Lower leg skin (tissue), 4 donors: ENCODE measurements around the gene FBXO44. TPM values are rescaled to one million over a fixed set of nuclear protein-coding genes. Genes with fewer than 3 reads are reported as not detected.

Experiments used
- DNase-seq, 2 donors: peaks; one replicate each; pipeline ENCODE4 v3.0.0-alpha.2; 2019; ENCODE audit warnings: low spot score in 2 of 2
- H3K4me3 ChIP-seq: fragments of 200-600 bp; sonication (generic); 2 replicates; pipeline ENCODE4 v1.5.1; 2017; ENCODE audit warnings: mild to moderate bottlenecking, low read depth; ENCODE audit not compliant: poor library complexity, severe bottlenecking
- POLR2A ChIP-seq, 2 donors: fragments of 450-650 bp; IDR thresholded peaks; one replicate each; pipeline ENCODE4 v1.6.1; 2016 to 2017; ENCODE audit warnings: antibody characterized with exemption in 2 of 2, mild to moderate bottlenecking in 1 of 2, moderate library complexity in 1 of 2
- WGBS, 2 donors: methylation state at CpG; one replicate each; pipeline ENCODE4 v1.1.5; 2018; 5-methylcytosine and 5-hydroxymethylcytosine counted together
- intact Hi-C: fragments of 100-400 bp; cut with DNase I; formaldehyde crosslinking; loops from one replicate; pipeline ENCODE4 v1.15.0; 2023; ENCODE audit warnings: low total_unique reads
- total RNA-seq, 4 donors: library from RNA; depleted of rRNA; stranded (reverse); fragments of >200 nt; gene quantifications; one replicate each; pipeline ENCODE4 v1.1.0, GENCODE V29; 2016
- TF ChIP-seq, protein P1 (sequence below), 3 donors: fragments of 450-650 bp; IDR thresholded peaks; one replicate each; pipeline ENCODE4 v1.5.1; 2016; ENCODE audit warnings: antibody characterized with exemption in 3 of 3, mild to moderate bottlenecking in 3 of 3, moderate library complexity in 2 of 3

Gene FBXO44
- total RNA-seq, 4 donors from 2014 or later, result 25.0 to 32.3 (median 27.0) TPM

DNA sequence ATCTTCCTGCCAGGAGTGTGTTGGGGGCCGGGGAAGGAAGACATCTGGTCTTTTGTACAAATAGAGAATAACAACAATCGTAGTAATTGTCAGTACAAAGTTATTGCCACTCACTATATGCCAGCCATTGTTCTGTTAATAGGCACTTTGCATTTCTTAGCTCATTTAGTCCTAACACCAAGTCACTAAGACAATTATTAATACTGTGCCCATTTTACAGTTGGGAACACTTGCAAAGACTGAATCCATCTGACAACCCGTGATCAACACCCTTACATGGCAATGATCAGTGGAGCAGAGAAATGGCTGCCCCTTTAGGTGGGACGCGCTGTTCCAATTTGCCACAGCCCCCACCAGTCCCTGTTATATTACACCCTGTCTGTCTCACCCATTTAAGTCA, 33.8 kb upstream of the FBXO44 start:
- DNase-seq, result no peak
- 75 to 84% methylated on average over 5 of the region's 5 CpGs for WGBS, 2 donors
- TF ChIP-seq POLR2A (IDR thresholded peaks at IDR 0.05), result no peak
- TF ChIP-seq, protein P1, sequence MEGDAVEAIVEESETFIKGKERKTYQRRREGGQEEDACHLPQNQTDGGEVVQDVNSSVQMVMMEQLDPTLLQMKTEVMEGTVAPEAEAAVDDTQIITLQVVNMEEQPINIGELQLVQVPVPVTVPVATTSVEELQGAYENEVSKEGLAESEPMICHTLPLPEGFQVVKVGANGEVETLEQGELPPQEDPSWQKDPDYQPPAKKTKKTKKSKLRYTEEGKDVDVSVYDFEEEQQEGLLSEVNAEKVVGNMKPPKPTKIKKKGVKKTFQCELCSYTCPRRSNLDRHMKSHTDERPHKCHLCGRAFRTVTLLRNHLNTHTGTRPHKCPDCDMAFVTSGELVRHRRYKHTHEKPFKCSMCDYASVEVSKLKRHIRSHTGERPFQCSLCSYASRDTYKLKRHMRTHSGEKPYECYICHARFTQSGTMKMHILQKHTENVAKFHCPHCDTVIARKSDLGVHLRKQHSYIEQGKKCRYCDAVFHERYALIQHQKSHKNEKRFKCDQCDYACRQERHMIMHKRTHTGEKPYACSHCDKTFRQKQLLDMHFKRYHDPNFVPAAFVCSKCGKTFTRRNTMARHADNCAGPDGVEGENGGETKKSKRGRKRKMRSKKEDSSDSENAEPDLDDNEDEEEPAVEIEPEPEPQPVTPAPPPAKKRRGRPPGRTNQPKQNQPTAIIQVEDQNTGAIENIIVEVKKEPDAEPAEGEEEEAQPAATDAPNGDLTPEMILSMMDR (IDR thresholded peaks at IDR 0.05), result no peak
- intact Hi-C loops, result no loop called here
- no peak overlapping the region for H3K4me3 ChIP-seq

DNA sequence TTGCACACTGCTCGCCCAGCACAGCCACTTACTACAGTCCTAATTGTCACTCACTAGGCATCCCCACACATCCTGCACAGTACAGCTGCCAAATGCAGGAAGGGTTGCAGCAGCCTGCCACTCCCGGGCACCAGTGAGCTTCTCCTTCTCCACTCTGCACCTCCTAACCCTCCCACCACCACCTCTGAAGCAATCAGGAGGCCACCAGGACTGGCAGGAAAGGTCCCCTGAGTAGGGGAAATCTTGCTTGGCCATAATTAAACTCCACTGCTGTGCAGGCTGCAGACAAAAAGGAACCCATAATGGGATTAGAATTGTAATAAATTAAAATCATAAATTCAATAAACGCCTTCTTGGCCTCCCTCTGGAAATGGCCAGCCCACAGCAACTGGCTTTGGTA, 32.3 kb upstream of the FBXO44 start:
- WGBS, 2 donors, result 45% methylated on average over 3 of the region's 3 CpGs

DNA sequence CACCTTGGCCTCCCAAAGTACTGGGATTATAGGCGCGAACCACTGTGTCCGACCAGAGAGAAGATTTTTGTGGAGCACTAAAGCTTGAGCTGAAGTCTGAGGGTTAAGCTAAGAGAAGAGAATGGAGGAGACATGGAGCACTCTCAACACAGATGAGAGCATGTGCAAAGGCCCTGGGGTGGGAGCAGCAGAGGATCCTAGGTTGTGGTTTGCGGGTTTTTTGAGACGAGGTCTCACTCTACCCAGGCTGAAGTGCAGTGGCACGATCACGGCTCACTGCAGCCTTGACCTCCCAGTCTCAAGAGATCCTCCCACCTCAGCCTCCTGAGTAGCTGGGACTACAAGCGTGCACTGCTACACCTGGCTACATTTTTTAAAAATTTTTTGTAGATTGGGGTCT, 31.0 kb upstream of the FBXO44 start:
- intact Hi-C loops, result no loop called here
- no peak for DNase-seq
- no peak for TF ChIP-seq POLR2A (IDR thresholded peaks at IDR 0.05)
- TF ChIP-seq, protein P1 (IDR thresholded peaks at IDR 0.05), result no peak
- WGBS, 2 donors, result 82 to 87% methylated on average over 8 of the region's 8 CpGs
- no peak overlapping the region for H3K4me3 ChIP-seq

More for the DNA sequence above, 32.3 kb upstream of the FBXO44 start:
- no peak overlapping the region for H3K4me3 ChIP-seq
- intact Hi-C loops, result no loop called here
- TF ChIP-seq POLR2A (IDR thresholded peaks at IDR 0.05), result no peak
- TF ChIP-seq, protein P1 (IDR thresholded peaks at IDR 0.05), result no peak
- DNase-seq, result no peak

DNA sequence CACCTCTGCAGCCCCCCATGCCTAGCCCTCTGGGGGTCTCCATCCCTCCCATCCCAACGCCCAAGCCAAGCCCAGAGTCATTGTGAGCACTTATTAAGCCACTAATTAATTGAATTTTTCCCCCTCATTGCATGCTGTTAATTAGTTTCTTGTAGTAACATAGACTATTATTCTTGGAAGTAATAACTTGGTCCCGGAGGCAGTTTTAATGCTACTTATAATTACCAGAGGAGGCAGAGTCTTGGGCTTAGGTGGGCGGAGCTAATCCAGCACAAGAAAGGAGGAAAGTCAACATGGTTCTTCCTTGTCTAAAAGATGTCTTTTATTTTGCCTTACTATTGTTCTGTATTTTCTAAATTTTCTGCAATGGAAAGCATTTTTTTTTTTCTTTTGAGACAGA, 28.1 kb upstream of the FBXO44 start:
- H3K4me3 ChIP-seq, result no peak overlapping the region
- no peak for TF ChIP-seq POLR2A (IDR thresholded peaks at IDR 0.05)
- TF ChIP-seq, protein P1 (IDR thresholded peaks at IDR 0.05), result no peak
- intact Hi-C loops, result no loop called here
- WGBS, 2 donors, result 45 to 53% methylated on average over 3 of the region's 3 CpGs
- no peak for DNase-seq

DNA sequence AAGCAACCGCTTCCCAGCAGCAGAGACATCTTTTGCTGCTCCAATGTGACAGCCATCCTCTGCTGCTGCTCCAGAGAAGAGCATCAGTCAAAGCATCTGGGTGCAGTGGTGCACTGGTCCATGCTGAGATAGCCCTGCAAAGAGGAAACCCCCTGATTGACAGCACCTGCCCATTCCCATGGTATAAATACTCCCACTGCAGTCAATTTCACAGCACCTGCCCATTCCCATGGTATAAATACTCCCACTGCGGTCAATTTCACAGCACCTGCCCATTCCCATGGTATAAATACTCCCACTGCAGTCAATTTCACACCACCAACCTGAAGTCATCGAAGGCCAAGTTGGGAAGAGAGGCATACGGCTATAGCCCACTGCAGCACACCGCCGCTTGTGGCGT, 25.9 kb upstream of the FBXO44 start:
- intact Hi-C loops, result no loop called here

More for the DNA sequence above, 25.9 kb upstream of the FBXO44 start:
- TF ChIP-seq, protein P1 (IDR thresholded peaks at IDR 0.05), result no peak
- no peak for TF ChIP-seq POLR2A (IDR thresholded peaks at IDR 0.05)
- DNase-seq, result no peak
- WGBS, 2 donors, result 94% methylated on average over 7 of the region's 7 CpGs
- H3K4me3 ChIP-seq, result no peak overlapping the region
